ENCODE results near the gene ARL4D. TPM values are rescaled to one million over a fixed set of nuclear protein-coding genes. Genes with fewer than 3 reads are reported as not detected.

The ARL4D gene
- total RNA-seq, 1 experiment from 2014 or later = 4.5 TPM

DNA sequence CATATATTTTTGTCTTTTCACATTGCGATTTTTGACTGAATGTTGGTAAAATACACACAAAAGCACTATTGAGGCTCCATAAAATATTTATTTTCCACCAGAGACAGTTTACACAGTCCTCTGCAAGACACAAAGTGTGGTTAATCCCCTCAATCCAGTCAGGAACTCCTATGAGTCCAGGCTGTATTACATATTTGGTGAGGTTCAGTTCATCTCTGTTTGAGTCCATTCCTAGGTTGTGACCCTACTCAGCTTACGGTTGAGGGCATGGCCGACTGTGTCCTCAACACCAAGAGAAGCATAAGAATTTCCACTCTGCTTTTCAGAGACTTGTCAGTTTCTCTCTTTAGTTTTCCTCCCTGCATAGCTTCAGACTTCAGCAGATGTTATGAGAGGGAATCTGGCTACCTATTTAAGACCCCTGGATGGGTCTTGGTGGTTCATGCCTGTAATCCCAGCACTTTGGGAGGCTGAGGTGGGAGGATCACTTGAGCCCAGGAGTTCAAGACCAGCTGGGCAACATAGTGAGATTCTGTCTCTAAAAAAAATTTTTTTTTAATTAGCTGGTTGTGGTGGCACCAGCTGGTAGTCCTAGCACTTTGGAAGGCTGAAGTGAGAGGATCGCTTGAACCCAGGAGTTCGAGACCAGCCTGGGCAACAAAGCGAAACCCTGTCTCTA lies 25.1 kb downstream of the ARL4D start:
- ATAC-seq = no peak
- H3K4me1 ChIP-seq (ENCODE audit: control insufficient read depth, insufficient read depth, low read length) = peaks cover 3% of the 10 kb centered on the region
- ChIA-PET POLR2A (no interaction called here), CTCF (no interaction called here)
- no peak overlapping the region for H3K27ac ChIP-seq (ENCODE audit: low read length)
- H3K4me3 ChIP-seq (ENCODE audit: low read depth in 2 of 2, low read length in 2 of 2) = no peak overlapping the region
- DNase-seq (ENCODE audit: low read depth, low spot score) = no peak
- no peaks in the 10 kb centered on the region for H3K27me3 ChIP-seq (ENCODE audit: control insufficient read depth, insufficient read depth, low read length)
- TF ChIP-seq SIN3A (IDR thresholded peaks at IDR 0.05; ENCODE audit: borderline replicate concordance, insufficient read depth, low read depth, low read length) (no peak), POLR2AphosphoS5 (IDR thresholded peaks at IDR 0.05; ENCODE audit: low read depth, low read length) (no peak), TCF7L2 (IDR thresholded peaks at IDR 0.05; ENCODE audit: low read depth, low read length) (no peak), CTCF (IDR thresholded peaks at IDR 0.05) (no peak), REST (IDR thresholded peaks at IDR 0.05; ENCODE audit: insufficient read depth in 1 of 2, low read depth in 2 of 2, low read length in 1 of 2) (no peak)
- intact Hi-C loops (cut with micrococcal nuclease; ENCODE audit: unreplicated experiment) = no loop called here
- no peaks in the 10 kb centered on the region for H3K36me3 ChIP-seq (ENCODE audit: control insufficient read depth, insufficient read depth, low read length)
- BruUV-seq (replicated peaks) = no TSS peak
- in situ Hi-C loops (cut with HindIII; ENCODE audit: low pct_unique_long_range_greater_than_20kb, low sequenced_read_pairs) = no loop called here
- no peaks in the 10 kb centered on the region for H3K9me3 ChIP-seq (ENCODE audit: control insufficient read depth, insufficient read depth, low read depth, low read length)

DNA sequence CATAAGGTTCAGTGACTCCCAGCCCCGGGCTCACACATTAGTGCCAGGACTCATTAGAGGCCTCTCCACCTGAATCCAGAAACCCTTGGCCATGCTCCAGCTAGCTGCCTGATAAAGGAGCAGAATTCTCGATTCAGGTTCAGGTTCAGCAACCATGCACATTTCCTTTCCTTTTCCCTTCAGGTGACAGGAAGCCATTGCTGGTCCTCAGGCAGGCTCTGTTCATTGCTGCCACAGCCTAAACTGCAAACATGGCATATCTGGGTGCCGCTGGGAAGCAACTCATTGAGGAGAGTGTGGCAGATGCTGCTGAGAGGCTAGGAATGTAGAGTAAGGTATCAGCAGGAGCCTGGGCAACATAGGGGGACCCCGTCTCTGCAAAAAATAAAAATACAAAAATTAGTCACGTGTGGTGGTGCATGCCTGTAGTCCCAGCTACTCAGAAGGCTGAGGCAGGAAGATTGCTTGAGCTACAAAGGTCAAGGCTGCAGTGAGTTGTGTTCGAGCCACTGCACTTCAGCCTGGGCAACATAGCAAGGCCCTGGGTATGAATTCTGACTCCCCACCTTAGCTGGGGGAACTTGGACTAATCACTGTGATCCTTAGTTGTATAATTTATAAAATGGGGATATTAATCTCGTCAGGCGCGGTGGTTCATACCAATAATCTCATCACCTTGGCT lies 28.7 kb downstream of the ARL4D start:
- no peaks in the 10 kb centered on the region; the same call in 1 of the 2 replicates for H3K4me1 ChIP-seq (ENCODE audit: control insufficient read depth, insufficient read depth, low read length)
- H3K9me3 ChIP-seq (ENCODE audit: control insufficient read depth, insufficient read depth, low read depth, low read length) = no peaks in the 10 kb centered on the region
- ChIA-PET POLR2A (no interaction called here), CTCF (no interaction called here)
- no peak for ATAC-seq
- TF ChIP-seq POLR2AphosphoS5 (IDR thresholded peaks at IDR 0.05; ENCODE audit: low read depth, low read length) (no peak), CTCF (IDR thresholded peaks at IDR 0.05) (no peak), SIN3A (IDR thresholded peaks at IDR 0.05; ENCODE audit: borderline replicate concordance, insufficient read depth, low read depth, low read length) (no peak), TCF7L2 (IDR thresholded peaks at IDR 0.05; ENCODE audit: low read depth, low read length) (no peak), REST (IDR thresholded peaks at IDR 0.05; ENCODE audit: insufficient read depth in 1 of 2, low read depth in 2 of 2, low read length in 1 of 2) (no peak)
- DNase-seq (ENCODE audit: low read depth, low spot score) = no peak
- intact Hi-C loops (cut with micrococcal nuclease; ENCODE audit: unreplicated experiment) (no loop called here), in situ Hi-C loops (cut with HindIII; ENCODE audit: low pct_unique_long_range_greater_than_20kb, low sequenced_read_pairs) (no loop called here)
- BruUV-seq (replicated peaks) = no TSS peak
- H3K4me3 ChIP-seq (ENCODE audit: low read depth in 2 of 2, low read length in 2 of 2) = no peak overlapping the region
- H3K27ac ChIP-seq (ENCODE audit: low read length) = no peak overlapping the region
- no peaks in the 10 kb centered on the region for H3K36me3 ChIP-seq (ENCODE audit: control insufficient read depth, insufficient read depth, low read length)
- no peaks in the 10 kb centered on the region for H3K27me3 ChIP-seq (ENCODE audit: control insufficient read depth, insufficient read depth, low read length)

Measured in Panc1 (cell line).